ENCODE measurements around the gene DIP2C.

GRCh38 chr10:350981-351501 is 338.4 kb downstream of the DIP2C start:
- TF ChIP-seq CTCF (IDR thresholded peaks at IDR 0.05) (no peak), POLR2A (IDR thresholded peaks at IDR 0.05) (no peak)
